Prostate gland (tissue), 2 donors: Measurements from ENCODE around the gene NSL1. TPM values are rescaled to one million over a fixed set of nuclear protein-coding genes. Genes with fewer than 3 reads are reported as not detected.

Experiments used
- DNase-seq: peaks from one replicate; pipeline ENCODE4 v3.0.0-alpha.2; 2019; ENCODE audit warnings: low spot score
- H3K27ac ChIP-seq, 2 donors: fragments of 200-600 bp; sonication (generic); 2 replicates each; pipeline ENCODE4 v1.5.1; 2017 to 2019
- H3K27me3 ChIP-seq: fragments of 200-600 bp; sonication (generic); replicated peaks from 2 replicates; pipeline ENCODE4 v1.5.1; 2019; ENCODE audit not compliant: insufficient read depth
- H3K36me3 ChIP-seq, 2 donors: fragments of 200-600 bp; sonication (generic); 1 replicate in 1 of 2; 2 replicates in 1 of 2; pipeline versions ENCODE4 v1.5.1 to v1.8.1; 2017 to 2019
- H3K4me1 ChIP-seq: fragments of 200-600 bp; sonication (generic); replicated peaks from 2 replicates; pipeline ENCODE4 v1.5.1; 2019
- H3K4me3 ChIP-seq, 2 donors: fragments of 200-600 bp; sonication (generic); 2 replicates each; pipeline ENCODE4 v1.5.1; 2017 to 2019
- H3K9me3 ChIP-seq: fragments of 200-600 bp; sonication (generic); 2 replicates; pipeline ENCODE4 v1.5.1; 2017
- CTCF ChIP-seq, 4 experiments: fragments of 200-600 bp in 2 of 4; fragments of 450-650 bp in 2 of 4; sonication (generic) in 2 of 4; IDR thresholded peaks; 1 replicate in 3 of 4; 2 replicates in 1 of 4; pipeline ENCODE4 v1.5.1; 2016 to 2019; ENCODE audit warnings: antibody characterized with exemption in 4 of 4, mild to moderate bottlenecking in 2 of 4, moderate library complexity in 2 of 4
- POLR2A ChIP-seq: fragments of 450-650 bp; IDR thresholded peaks from one replicate; pipeline ENCODE4 v1.6.1; 2016; ENCODE audit warnings: antibody characterized with exemption, mild to moderate bottlenecking
- POLR2AphosphoS5 ChIP-seq: sonication (generic); formaldehyde crosslinking; IDR thresholded peaks from one replicate; pipeline ENCODE4 v1.6.1; 2017; ENCODE audit warnings: antibody characterized with exemption
- WGBS: methylation state at CpG from one replicate; pipeline ENCODE4 v1.1.5; 2018; 5-methylcytosine and 5-hydroxymethylcytosine counted together
- intact Hi-C: fragments of 100-400 bp; cut with DNase I; formaldehyde crosslinking; loops from one replicate; pipeline ENCODE4 v1.14.2; 2022
- total RNA-seq, 2 donors: library from RNA; depleted of rRNA; stranded (reverse); fragments of >200 nt; gene quantifications; one replicate each; pipeline ENCODE4 v1.1.0, GENCODE V29; 2016

NSL1 gene
- total RNA-seq, 2 donors from 2014 or later: 31.6 to 42.6 TPM

GRCh38 chr1:212762839-212763238 is 28.7 kb downstream of the NSL1 start:
- WGBS: 97% methylated on average over 9 of the region's 9 CpGs
- no peaks in the 10 kb centered on the region for H3K27me3 ChIP-seq
- intact Hi-C loops: no loop called here
- no peaks in the 10 kb centered on the region for H3K4me1 ChIP-seq
- H3K9me3 ChIP-seq: no peaks in the 10 kb centered on the region
- H3K36me3 ChIP-seq: no peaks in the 10 kb centered on the region
- H3K27ac ChIP-seq: no peak overlapping the region
- H3K4me3 ChIP-seq: no peak overlapping the region
- no peak for DNase-seq
- TF ChIP-seq CTCF (IDR thresholded peaks at IDR 0.05): no peak
- no peak for TF ChIP-seq POLR2A
- TF ChIP-seq POLR2AphosphoS5: no peak

GRCh38 chr1:212762234-212762633 is 29.3 kb downstream of the NSL1 start:
- no peaks in the 10 kb centered on the region for H3K4me1 ChIP-seq
- H3K4me3 ChIP-seq: no peak overlapping the region
- H3K27me3 ChIP-seq: no peaks in the 10 kb centered on the region
- TF ChIP-seq CTCF (IDR thresholded peaks at IDR 0.05) (no peak), POLR2A (no peak), POLR2AphosphoS5 (peak; percentile 46)
- H3K36me3 ChIP-seq: no peaks in the 10 kb centered on the region
- DNase-seq: no peak
- no peaks in the 10 kb centered on the region for H3K9me3 ChIP-seq
- intact Hi-C loops: no loop called here
- WGBS: 88% methylated on average over 4 of the region's 4 CpGs
- no peak overlapping the region for H3K27ac ChIP-seq

- Histone ChIP-seq H3K9me3 (no peaks in the 10 kb centered on the region), H3K27me3 (no peaks in the 10 kb centered on the region), H3K4me3 (no peak overlapping the region), H3K4me1 (no peaks in the 10 kb centered on the region), H3K27ac (no peak overlapping the region), H3K36me3 (no peaks in the 10 kb centered on the region)
- DNase-seq: no peak
- no peak for TF ChIP-seq POLR2AphosphoS5
- no peak for TF ChIP-seq POLR2A
- no peak for TF ChIP-seq CTCF (IDR thresholded peaks at IDR 0.05)
- WGBS: over 99% methylated on average over 10 of the region's 10 CpGs
- intact Hi-C loops: no loop called here
These were observed 31.3 kb downstream of the NSL1 start for GRCh38 chr1:212760126-212760823.

GRCh38 chr1:212759683-212760082 is 31.9 kb downstream of the NSL1 start:
- Histone ChIP-seq H3K36me3 (no peaks in the 10 kb centered on the region), H3K27me3 (no peaks in the 10 kb centered on the region), H3K4me1 (no peaks in the 10 kb centered on the region), H3K9me3 (no peaks in the 10 kb centered on the region), H3K4me3 (no peak overlapping the region), H3K27ac (no peak overlapping the region)
- 100% methylated on average over 5 of the region's 5 CpGs for WGBS
- TF ChIP-seq POLR2AphosphoS5 (no peak), CTCF (IDR thresholded peaks at IDR 0.05) (no peak)
- no peak for DNase-seq
- intact Hi-C loops: no loop called here

- Histone ChIP-seq H3K36me3 (no peaks in the 10 kb centered on the region), H3K4me3 (no peak overlapping the region), H3K27ac (no peak overlapping the region), H3K4me1 (no peaks in the 10 kb centered on the region), H3K9me3 (no peaks in the 10 kb centered on the region), H3K27me3 (no peaks in the 10 kb centered on the region)
- no peak for TF ChIP-seq POLR2AphosphoS5
- no peak for TF ChIP-seq POLR2A
- TF ChIP-seq CTCF (IDR thresholded peaks at IDR 0.05): no peak
- DNase-seq: no peak
- 41% methylated on average over 1 of the region's 1 CpG for WGBS
- intact Hi-C loops: no loop called here
These were observed 36.9 kb downstream of the NSL1 start for GRCh38 chr1:212754680-212755079.
